OCI-LY3 (cell line): ENCODE data around the gene PRKCE.

Experiments used
- EZH2phosphoT487 ChIP-seq: fragments of 200-600 bp; shearing (Covaris generic); IDR thresholded peaks from 2 replicates; pipeline ENCODE4 v1.6.1; 2018; ENCODE audit warnings: antibody characterized with exemption, mixed run types, low read depth
- TF ChIP-seq, protein P1 (sequence below): fragments of 200-600, 300-600 bp; sonication (generic); IDR thresholded peaks from 2 replicates; pipeline ENCODE4 v1.5.1; 2014; ENCODE audit warnings: antibody characterized with exemption, low read length, low read depth

DNA sequence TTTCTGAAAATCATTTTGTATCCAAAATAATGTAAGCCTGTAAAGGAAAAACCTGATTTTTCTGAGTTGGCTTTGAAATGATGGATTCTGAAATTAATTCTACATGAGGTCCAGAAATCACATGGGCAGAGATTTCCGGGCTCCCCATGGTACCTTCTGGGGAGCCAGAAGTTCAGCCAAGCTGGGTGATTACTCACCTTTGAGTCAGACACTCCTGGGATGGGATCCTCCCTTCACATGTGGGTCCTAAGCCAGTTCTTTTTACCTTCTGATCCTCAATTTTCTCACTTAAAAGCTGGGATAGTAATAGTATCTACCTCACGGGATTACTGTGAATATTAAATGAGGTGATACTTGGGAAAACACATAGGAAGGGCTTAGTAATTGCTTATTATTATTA is 465.9 kb downstream of the PRKCE start:
- TF ChIP-seq, protein P1, sequence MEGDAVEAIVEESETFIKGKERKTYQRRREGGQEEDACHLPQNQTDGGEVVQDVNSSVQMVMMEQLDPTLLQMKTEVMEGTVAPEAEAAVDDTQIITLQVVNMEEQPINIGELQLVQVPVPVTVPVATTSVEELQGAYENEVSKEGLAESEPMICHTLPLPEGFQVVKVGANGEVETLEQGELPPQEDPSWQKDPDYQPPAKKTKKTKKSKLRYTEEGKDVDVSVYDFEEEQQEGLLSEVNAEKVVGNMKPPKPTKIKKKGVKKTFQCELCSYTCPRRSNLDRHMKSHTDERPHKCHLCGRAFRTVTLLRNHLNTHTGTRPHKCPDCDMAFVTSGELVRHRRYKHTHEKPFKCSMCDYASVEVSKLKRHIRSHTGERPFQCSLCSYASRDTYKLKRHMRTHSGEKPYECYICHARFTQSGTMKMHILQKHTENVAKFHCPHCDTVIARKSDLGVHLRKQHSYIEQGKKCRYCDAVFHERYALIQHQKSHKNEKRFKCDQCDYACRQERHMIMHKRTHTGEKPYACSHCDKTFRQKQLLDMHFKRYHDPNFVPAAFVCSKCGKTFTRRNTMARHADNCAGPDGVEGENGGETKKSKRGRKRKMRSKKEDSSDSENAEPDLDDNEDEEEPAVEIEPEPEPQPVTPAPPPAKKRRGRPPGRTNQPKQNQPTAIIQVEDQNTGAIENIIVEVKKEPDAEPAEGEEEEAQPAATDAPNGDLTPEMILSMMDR = no peak
- TF ChIP-seq EZH2phosphoT487 = no peak
